GM18870 (cell line): ENCODE data around the gene CEP104.
A peak's percentile ranks its signal among the peaks of the same experiment; 100 is the strongest.
"Not testable (repeated sequence)": the region's sequence is repeated elsewhere in the genome, so short reads cannot be mapped to it uniquely, and the experiment has no call there.

Experiments
- ATAC-seq: cut with Tn5 transposase; IDR thresholded peaks from one replicate; pipeline ENCODE4 v1.9.1; 2021; ENCODE audit warnings: moderate library complexity; ENCODE audit not compliant: unreplicated experiment

CEP104 gene

DNA sequence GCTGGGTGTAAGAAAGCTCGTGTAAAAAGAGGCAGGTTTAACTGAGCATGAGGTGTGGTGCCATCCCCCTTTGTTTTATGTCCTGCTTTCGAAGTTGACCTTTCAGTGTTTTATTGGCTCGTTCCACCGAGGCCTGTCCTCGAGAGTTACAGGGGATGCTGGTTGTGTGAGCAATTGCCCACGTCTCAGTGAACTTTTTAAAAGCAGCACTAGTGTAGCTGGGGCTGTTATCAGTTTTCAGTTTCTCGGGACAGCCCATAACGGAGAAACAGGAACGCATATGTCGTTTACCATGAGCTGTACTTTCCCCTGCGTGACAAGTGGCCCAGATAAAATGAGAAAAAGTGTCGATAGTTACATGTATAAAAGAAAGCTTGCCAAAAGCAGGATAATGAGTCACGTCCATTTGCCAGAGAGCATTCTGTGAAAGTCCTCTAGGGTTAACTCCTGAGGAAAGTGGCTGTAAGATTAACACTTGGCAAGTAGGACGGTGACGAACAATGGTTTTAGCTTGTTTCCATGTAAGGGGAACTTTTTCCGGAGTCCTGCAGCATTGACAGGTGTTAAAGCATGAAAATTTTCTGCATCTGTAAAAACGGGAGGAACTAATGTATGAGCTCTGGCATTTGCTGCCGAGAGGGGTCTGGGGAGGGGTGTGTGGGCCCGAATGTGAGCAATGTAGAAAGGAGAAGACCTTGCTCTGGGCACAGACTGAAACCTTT is 52.9 kb downstream of the CEP104 start:
- ATAC-seq, result no peak

DNA sequence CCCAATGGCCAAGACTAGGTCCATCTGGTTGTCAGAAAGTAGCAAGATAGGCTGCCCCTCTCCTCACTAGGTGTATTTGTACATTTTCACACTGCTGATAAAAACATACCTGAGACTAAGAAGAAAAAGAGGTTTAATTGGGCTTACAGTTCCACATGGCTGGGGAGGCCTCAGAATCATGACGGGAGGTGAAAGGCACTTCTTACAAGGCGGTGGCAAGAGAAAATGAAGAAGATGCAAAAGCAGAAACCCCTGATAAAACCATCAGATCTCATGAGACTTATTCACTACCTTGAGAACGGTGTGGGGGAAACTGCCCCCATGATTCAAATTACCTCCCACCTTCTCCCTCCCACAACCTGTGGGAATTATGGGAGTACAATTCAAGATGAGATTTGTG is 56.2 kb downstream of the CEP104 start:
- ATAC-seq, result not testable (repeated sequence)

GRCh38 chr1:3799976-3800685 is 56.9 kb downstream of the CEP104 start:
- ATAC-seq, result no peak

- peak; percentile 97 for ATAC-seq
Measured at GRCh38 chr1:3796215-3797061, 60.6 kb downstream of the CEP104 start, which contains the start of gene LRRC47. LRRC47 (minus strand) TSS chr1:3796498; CDS start chr1:3796476, 22 bp downstream.

- ATAC-seq, result no peak
Measured at GRCh38 chr1:3795453-3796214, 61.4 kb downstream of the CEP104 start.

- ATAC-seq, result no peak
Measured at GRCh38 chr1:3790952-3791351, 66.1 kb downstream of the CEP104 start.

GRCh38 chr1:3790500-3790923 is 66.5 kb downstream of the CEP104 start:
- no peak for ATAC-seq

- ATAC-seq, result no peak
Measured at GRCh38 chr1:3789421-3790300, 67.3 kb downstream of the CEP104 start.

- ATAC-seq, result no peak
Measured at GRCh38 chr1:3788756-3789420, 68.1 kb downstream of the CEP104 start.

- ATAC-seq, result no peak
Measured at GRCh38 chr1:3787745-3788605, 69.0 kb downstream of the CEP104 start.

DNA sequence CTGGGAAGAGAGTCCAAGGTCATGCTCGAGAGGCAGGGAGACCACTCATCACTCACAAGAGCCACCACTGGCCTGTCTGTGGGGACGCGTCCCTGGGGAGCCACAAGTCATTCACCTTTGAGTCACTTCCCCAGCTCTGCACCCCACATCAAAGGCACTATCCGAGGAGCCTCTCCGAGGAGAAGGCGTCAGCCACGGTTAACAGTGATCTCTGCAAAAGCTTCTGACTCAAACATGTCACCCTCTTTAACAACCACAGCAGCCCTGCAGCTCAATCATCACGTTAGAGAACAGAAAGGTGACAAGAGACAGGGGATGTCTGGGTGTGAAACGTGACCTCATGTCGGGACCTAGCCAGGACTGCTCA is 69.7 kb downstream of the CEP104 start:
- no peak for ATAC-seq

DNA sequence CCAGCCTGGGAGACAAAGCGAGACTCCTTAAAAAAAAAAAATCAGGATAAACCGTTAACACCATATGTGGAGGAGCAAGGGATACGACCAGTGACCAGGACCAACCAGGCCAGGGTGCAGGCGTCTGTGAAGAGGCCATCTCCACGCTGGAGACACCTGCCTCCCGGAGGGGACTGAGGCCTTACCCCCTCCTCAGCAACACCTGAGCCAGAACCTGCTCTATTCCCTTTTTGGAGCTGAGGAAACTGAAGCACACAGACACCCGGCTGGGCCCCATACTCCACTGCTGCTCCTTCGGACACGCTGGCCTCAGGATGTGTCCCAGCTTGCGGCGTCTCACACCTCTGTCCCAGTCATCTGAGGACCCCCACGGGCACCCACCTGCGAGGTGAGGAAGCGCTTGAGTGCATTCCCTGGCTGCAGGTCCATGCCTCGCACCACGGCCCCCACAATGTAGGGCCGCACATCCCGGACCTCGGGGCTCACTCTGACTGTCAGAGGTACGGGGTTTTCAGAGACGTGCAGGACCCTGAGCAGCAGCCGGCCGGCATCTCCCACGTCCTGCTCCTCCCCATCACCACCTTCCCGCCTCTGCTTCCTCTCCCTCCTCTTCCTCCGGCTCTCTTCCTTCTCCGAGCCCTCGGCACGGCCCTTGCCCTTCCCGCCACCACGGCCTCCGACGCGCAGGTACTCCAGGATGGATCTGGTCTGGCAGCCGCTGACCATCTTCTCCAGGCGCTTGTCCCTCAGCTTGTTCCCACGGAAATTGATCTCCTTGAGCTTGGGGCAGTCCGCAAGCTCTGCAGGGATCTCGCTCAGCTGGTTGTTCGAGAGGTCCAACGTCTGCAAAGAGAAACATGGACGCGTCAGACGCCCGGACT is 70.3 kb downstream of the CEP104 start:
- no peak for ATAC-seq

- ATAC-seq, result no peak
Measured at GRCh38 chr1:3785456-3786157, 71.4 kb downstream of the CEP104 start.

- no peak for ATAC-seq
Measured at GRCh38 chr1:3785045-3785444, 72.0 kb downstream of the CEP104 start.

GRCh38 chr1:3783651-3784474 is 73.1 kb downstream of the CEP104 start:
- no peak for ATAC-seq

- no peak for ATAC-seq
Measured at GRCh38 chr1:3780901-3781300, 76.1 kb downstream of the CEP104 start.
